HCT116 (cell line): ENCODE results near the gene MAML2. TPM values are rescaled to one million over a fixed set of nuclear protein-coding genes. Genes with fewer than 3 reads are reported as not detected.

Experiments
- ATAC-seq: fragments of 200-7000 bp; cut with Tn5 transposase; 2 replicates; pipeline ENCODE4 v1.9.1; 2020; ENCODE audit warnings: mild to moderate bottlenecking, moderate library complexity
- BruUV-seq: library from RNA; stranded (reverse); fragments of 400-500 nt; replicated peaks from 2 replicates; lab custom pipeline; 2021; lab: Mats Ljungman, UMichigan
- CTCF ChIA-PET: fragments of 300-600 bp; sonication (Branson Sonifier 250); formaldehyde crosslinking; loops from one replicate; lab custom pipeline; 2021; ENCODE audit warnings: antibody characterized with exemption; lab: Charles Lee
- POLR2A ChIA-PET: fragments of 300-600, 350-600 bp; sonication (Branson Sonifier 250); formaldehyde crosslinking; loops from one replicate; lab custom pipeline; 2021; ENCODE audit warnings: antibody characterized with exemption; lab: Charles Lee
- RAD21 ChIA-PET, 2 experiments: fragments of 300-600 bp; sonication (Branson Sonifier 250); formaldehyde crosslinking; loops; one replicate each; lab custom pipeline; 2023; ENCODE audit warnings: low total read pairs in 2 of 2; ENCODE audit not compliant: uncharacterized antibody in 2 of 2, unreplicated experiment in 2 of 2, low non-redundant PET in 1 of 2; lab: Charles Lee
- DNase-seq: peaks from one replicate; pipeline ENCODE4 v3.0.0-alpha.2; 2010; ENCODE audit warnings: low read depth, low spot score
- H2AFZ ChIP-seq: fragments of 200-600 bp; shearing (Covaris generic), sonication (generic); 2 replicates; pipeline ENCODE4 v1.6.1; 2017; ENCODE audit warnings: low read depth, mixed run types, mixed read lengths, antibody characterized with exemption, low read length; ENCODE audit not compliant: poor library complexity, severe bottlenecking
- H3K27ac ChIP-seq: 2 replicates; pipeline ENCODE4 v1.5.1; 2012; ENCODE audit warnings: low read depth, low read length
- H3K27me3 ChIP-seq: fragments of 200-600 bp; sonication (generic); 2 replicates; pipeline ENCODE4 v1.6.1; 2016; ENCODE audit warnings: mixed run types, low read length, mixed read lengths; ENCODE audit not compliant: insufficient read depth
- H3K36me3 ChIP-seq, 2 experiments: fragments of 200-500 bp in 1 of 2; fragments of 200-600 bp in 1 of 2; sonication (Bioruptor generic) in 1 of 2; sonication (generic) in 1 of 2; 2 replicates each; pipeline versions ENCODE4 v1.5.1 to v1.6.1; 2014 to 2016; ENCODE audit warnings: low read length in 2 of 2, inconsistent platforms in 1 of 2, mixed read lengths in 1 of 2, mixed run types in 1 of 2; ENCODE audit not compliant: insufficient read depth in 2 of 2, control insufficient read depth in 1 of 2
- H3K4me1 ChIP-seq, 2 experiments: fragments of 200-600 bp in 1 of 2; sonication (generic) in 1 of 2; 2 replicates each; pipeline versions ENCODE4 v1.5.1 to v1.6.1; 2012 to 2017; ENCODE audit warnings: low read length in 2 of 2, inconsistent platforms in 1 of 2, mild to moderate bottlenecking in 1 of 2, mixed read lengths in 1 of 2, mixed run types in 1 of 2, moderate library complexity in 1 of 2; ENCODE audit not compliant: insufficient read depth in 2 of 2, control insufficient read depth in 1 of 2
- H3K4me2 ChIP-seq: fragments of 200-600 bp; sonication (generic); 2 replicates; pipeline ENCODE4 v1.6.1; 2017; ENCODE audit warnings: mixed run types, low read length, mixed read lengths
- H3K4me3 ChIP-seq, 2 experiments: fragments of 200-600 bp in 1 of 2; sonication (generic) in 1 of 2; replicated peaks in 1 of 2; 2 replicates each; pipeline ENCODE4 v1.5.1; 2011 to 2016; ENCODE audit warnings: low read length in 2 of 2, control low read depth in 1 of 2, low read depth in 1 of 2, mild to moderate bottlenecking in 1 of 2, mixed read lengths in 1 of 2, mixed run types in 1 of 2
- H3K79me2 ChIP-seq: fragments of 200-600 bp; sonication (generic); 2 replicates; pipeline ENCODE4 v1.6.1; 2017; ENCODE audit warnings: mild to moderate bottlenecking, mixed run types, low read length, moderate library complexity, mixed read lengths; ENCODE audit not compliant: insufficient read depth
- H3K9ac ChIP-seq: fragments of 200-600 bp; sonication (generic); 2 replicates; pipeline ENCODE4 v1.6.1; 2016; ENCODE audit warnings: low read length, mixed read lengths
- H3K9me2 ChIP-seq: fragments of 200-600 bp; sonication (generic), shearing (Covaris generic); 2 replicates; pipeline ENCODE4 v1.6.1; 2017; ENCODE audit warnings: mixed run types, mild to moderate bottlenecking, moderate library complexity; ENCODE audit not compliant: insufficient read depth
- H3K9me3 ChIP-seq, 2 experiments: fragments of 200-500 bp in 1 of 2; fragments of 200-600 bp in 1 of 2; sonication (Bioruptor generic) in 1 of 2; sonication (generic) in 1 of 2; 2 replicates each; pipeline ENCODE4 v1.6.1; 2014 to 2017; ENCODE audit warnings: low read length in 2 of 2, mixed read lengths in 2 of 2, inconsistent platforms in 1 of 2, low read depth in 1 of 2, mild to moderate bottlenecking in 1 of 2, mixed run types in 1 of 2, moderate library complexity in 1 of 2; ENCODE audit not compliant: control insufficient read depth in 1 of 2, insufficient read depth in 1 of 2
- H4K20me1 ChIP-seq: fragments of 200-600 bp; sonication (generic), shearing (Covaris generic); 2 replicates; pipeline ENCODE4 v1.6.1; 2017; ENCODE audit warnings: mixed run types, mild to moderate bottlenecking, moderate library complexity; ENCODE audit not compliant: insufficient read depth
- CBX3 ChIP-seq: IDR thresholded peaks from 2 replicates; pipeline ENCODE4 v1.6.1; 2012; ENCODE audit warnings: low read depth
- EGR1 ChIP-seq: IDR thresholded peaks from 2 replicates; pipeline ENCODE4 v1.6.1; 2012; ENCODE audit warnings: low read depth
- FOSL1 ChIP-seq: IDR thresholded peaks from 2 replicates; pipeline ENCODE4 v1.6.1; 2012; ENCODE audit warnings: low read depth
- POLR2AphosphoS5 ChIP-seq: IDR thresholded peaks from 2 replicates; pipeline ENCODE4 v1.6.1; 2011; ENCODE audit warnings: mild to moderate bottlenecking, low read depth, low read length, moderate library complexity
- RAD21 ChIP-seq: IDR thresholded peaks from 2 replicates; pipeline ENCODE4 v1.6.1; 2012; ENCODE audit warnings: low read depth, mild to moderate bottlenecking
- SIN3A ChIP-seq: IDR thresholded peaks from 2 replicates; pipeline ENCODE4 v1.6.1; 2012; ENCODE audit warnings: low read depth
- SP1 ChIP-seq: IDR thresholded peaks from 2 replicates; pipeline ENCODE4 v1.6.1; 2012; ENCODE audit warnings: low read depth
- SRF ChIP-seq: IDR thresholded peaks from 2 replicates; pipeline ENCODE4 v1.6.1; 2012; ENCODE audit warnings: low read depth
- TCF7L2 ChIP-seq: IDR thresholded peaks from 2 replicates; pipeline ENCODE4 v1.7.0; 2011; ENCODE audit warnings: borderline replicate concordance, inconsistent platforms; ENCODE audit not compliant: insufficient read depth, insufficient read length; ENCODE audit errors: extremely low read depth
- YY1 ChIP-seq: IDR thresholded peaks from 2 replicates; pipeline ENCODE4 v1.6.1; 2011; ENCODE audit warnings: low read length, low read depth, moderate library complexity, mild to moderate bottlenecking; ENCODE audit not compliant: insufficient replicate concordance; ENCODE audit errors: extremely low read depth
- ZNF274 ChIP-seq: fragments of 200-500 bp; sonication (Bioruptor generic); IDR thresholded peaks from 2 replicates; pipeline ENCODE4 v1.6.1; 2014; ENCODE audit warnings: mild to moderate bottlenecking, low read depth, low read length, inconsistent platforms
- intact Hi-C: fragments of 100-400 bp; cut with micrococcal nuclease; formaldehyde crosslinking; loops from 2 replicates; pipeline ENCODE4 v1.10.0; 2022
- total RNA-seq: library from RNA; stranded (reverse); gene quantifications from one replicate; pipeline ENCODE4 v1.2.1, GENCODE V29; 2021; ENCODE audit not compliant: unreplicated experiment
- TF ChIP-seq, protein P1 (sequence below), 3 experiments: fragments of 200-600 bp in 1 of 3; sonication (generic) in 1 of 3; IDR thresholded peaks in 2 of 3; conservative IDR thresholded peaks in 1 of 3; 2 replicates each; pipeline ENCODE4 v1.5.1; 2012 to 2017; ENCODE audit warnings: low read depth in 2 of 3, low read length in 2 of 3, antibody characterized with exemption in 1 of 3, borderline replicate concordance in 1 of 3, control low read depth in 1 of 3, mild to moderate bottlenecking in 1 of 3, mixed read lengths in 1 of 3, mixed run types in 1 of 3, moderate library complexity in 1 of 3; ENCODE audit not compliant: insufficient read depth in 1 of 3
- TF ChIP-seq, protein P2 (sequence below): IDR thresholded peaks from 2 replicates; pipeline ENCODE4 v1.6.1; 2011; ENCODE audit warnings: mild to moderate bottlenecking, low read length, moderate library complexity; ENCODE audit not compliant: insufficient replicate concordance; ENCODE audit errors: extremely low read depth

MAML2 gene
- total RNA-seq, 1 experiment from 2014 or later, result 2.6 TPM

DNA sequence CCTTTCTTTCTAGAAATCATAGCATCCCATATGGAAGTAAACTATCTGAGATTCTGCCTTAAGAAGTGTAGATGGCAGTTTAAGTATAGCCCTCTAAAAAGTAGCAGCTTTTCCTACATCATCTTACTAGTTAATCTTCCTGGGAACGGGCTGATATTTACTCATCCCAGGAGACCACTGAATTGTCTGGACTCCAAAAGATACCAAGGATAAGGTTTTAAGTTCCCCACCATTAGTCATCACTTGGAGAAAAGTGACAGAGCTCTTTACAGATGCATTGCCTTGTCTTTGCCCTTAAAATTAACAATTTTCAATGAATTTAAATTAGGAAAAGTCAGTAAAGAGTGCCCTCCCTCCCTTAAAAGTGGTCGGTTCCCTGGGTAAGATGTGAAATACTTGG is 129.5 kb downstream of the MAML2 start:
- POLR2A ChIA-PET, result no interaction called here
- Histone ChIP-seq H3K9ac (no peak overlapping the region), H3K27ac (no peak overlapping the region), H3K4me1 (peaks cover 9 to 11% of the 10 kb centered on the region in 2 experiments), H3K4me2 (no peak overlapping the region), H3K9me3 (no peaks in the 10 kb centered on the region), H3K36me3 (no peaks in the 10 kb centered on the region), H3K9me2 (0 out of 2 replicates have a peak, but pooled peaks cover 5% of the 10 kb centered on the region), H2AFZ (no peak overlapping the region), H3K79me2 (no peaks in the 10 kb centered on the region), H3K27me3 (no peaks in the 10 kb centered on the region), H4K20me1 (no peaks in the 10 kb centered on the region), H3K4me3 (no peak overlapping the region)
- DNase-seq (no peak), ATAC-seq (no peak)
- BruUV-seq, result no TSS peak
- RAD21 ChIA-PET, result no interaction called here
- CTCF ChIA-PET, result no interaction called here
- intact Hi-C loops, result no loop called here
- TF ChIP-seq RAD21 (no peak), SP1 (no peak), SIN3A (no peak), ZNF274 (no peak), YY1 (no peak), POLR2AphosphoS5 (no peak), CBX3 (no peak)
- TF ChIP-seq, protein P1, sequence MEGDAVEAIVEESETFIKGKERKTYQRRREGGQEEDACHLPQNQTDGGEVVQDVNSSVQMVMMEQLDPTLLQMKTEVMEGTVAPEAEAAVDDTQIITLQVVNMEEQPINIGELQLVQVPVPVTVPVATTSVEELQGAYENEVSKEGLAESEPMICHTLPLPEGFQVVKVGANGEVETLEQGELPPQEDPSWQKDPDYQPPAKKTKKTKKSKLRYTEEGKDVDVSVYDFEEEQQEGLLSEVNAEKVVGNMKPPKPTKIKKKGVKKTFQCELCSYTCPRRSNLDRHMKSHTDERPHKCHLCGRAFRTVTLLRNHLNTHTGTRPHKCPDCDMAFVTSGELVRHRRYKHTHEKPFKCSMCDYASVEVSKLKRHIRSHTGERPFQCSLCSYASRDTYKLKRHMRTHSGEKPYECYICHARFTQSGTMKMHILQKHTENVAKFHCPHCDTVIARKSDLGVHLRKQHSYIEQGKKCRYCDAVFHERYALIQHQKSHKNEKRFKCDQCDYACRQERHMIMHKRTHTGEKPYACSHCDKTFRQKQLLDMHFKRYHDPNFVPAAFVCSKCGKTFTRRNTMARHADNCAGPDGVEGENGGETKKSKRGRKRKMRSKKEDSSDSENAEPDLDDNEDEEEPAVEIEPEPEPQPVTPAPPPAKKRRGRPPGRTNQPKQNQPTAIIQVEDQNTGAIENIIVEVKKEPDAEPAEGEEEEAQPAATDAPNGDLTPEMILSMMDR (IDR thresholded peaks at IDR 0.05 in 2 of 3, conservative IDR thresholded peaks at IDR 0.05 in 1 of 3; ENCODE audit: borderline replicate concordance in 1 of 3, insufficient read depth in 1 of 3, low read depth in 2 of 3, low read length in 2 of 3), result no peak

GRCh38 chr11:96211436-96211835 is 131.6 kb downstream of the MAML2 start:
- intact Hi-C loops, result no loop called here
- H3K4me1 ChIP-seq, result peaks cover 9 to 11% of the 10 kb centered on the region in 2 experiments
- TF ChIP-seq, protein P2, sequence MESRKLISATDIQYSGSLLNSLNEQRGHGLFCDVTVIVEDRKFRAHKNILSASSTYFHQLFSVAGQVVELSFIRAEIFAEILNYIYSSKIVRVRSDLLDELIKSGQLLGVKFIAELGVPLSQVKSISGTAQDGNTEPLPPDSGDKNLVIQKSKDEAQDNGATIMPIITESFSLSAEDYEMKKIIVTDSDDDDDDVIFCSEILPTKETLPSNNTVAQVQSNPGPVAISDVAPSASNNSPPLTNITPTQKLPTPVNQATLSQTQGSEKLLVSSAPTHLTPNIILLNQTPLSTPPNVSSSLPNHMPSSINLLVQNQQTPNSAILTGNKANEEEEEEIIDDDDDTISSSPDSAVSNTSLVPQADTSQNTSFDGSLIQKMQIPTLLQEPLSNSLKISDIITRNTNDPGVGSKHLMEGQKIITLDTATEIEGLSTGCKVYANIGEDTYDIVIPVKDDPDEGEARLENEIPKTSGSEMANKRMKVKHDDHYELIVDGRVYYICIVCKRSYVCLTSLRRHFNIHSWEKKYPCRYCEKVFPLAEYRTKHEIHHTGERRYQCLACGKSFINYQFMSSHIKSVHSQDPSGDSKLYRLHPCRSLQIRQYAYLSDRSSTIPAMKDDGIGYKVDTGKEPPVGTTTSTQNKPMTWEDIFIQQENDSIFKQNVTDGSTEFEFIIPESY, result no peak
- no peak for TF ChIP-seq SRF
- no peak for TF ChIP-seq SIN3A
- TF ChIP-seq, protein P1 (IDR thresholded peaks at IDR 0.05 in 2 of 3, conservative IDR thresholded peaks at IDR 0.05 in 1 of 3; ENCODE audit: borderline replicate concordance in 1 of 3, insufficient read depth in 1 of 3, low read depth in 2 of 3, low read length in 2 of 3), result no peak
- no peak for TF ChIP-seq FOSL1
- no peak for TF ChIP-seq TCF7L2
- TF ChIP-seq SP1, result no peak
- no peak for TF ChIP-seq EGR1
- no peak for TF ChIP-seq ZNF274

More at GRCh38 chr11:96211436-96211835, 131.6 kb downstream of the MAML2 start:
- H3K27me3 ChIP-seq, result no peaks in the 10 kb centered on the region
- H3K9ac ChIP-seq, result no peak overlapping the region
- BruUV-seq, result no TSS peak
- POLR2A ChIA-PET, result no interaction called here
- no peak overlapping the region for H2AFZ ChIP-seq
- no peaks in the 10 kb centered on the region for H3K9me3 ChIP-seq
- H3K4me2 ChIP-seq, result no peak overlapping the region
- no peak overlapping the region for H3K27ac ChIP-seq
- no peak overlapping the region for H3K4me3 ChIP-seq
- H3K79me2 ChIP-seq, result no peaks in the 10 kb centered on the region
- H4K20me1 ChIP-seq, result no peaks in the 10 kb centered on the region
- H3K36me3 ChIP-seq, result no peaks in the 10 kb centered on the region
- H3K9me2 ChIP-seq, result 0 out of 2 replicates have a peak, but pooled peaks cover 5% of the 10 kb centered on the region
- no peak for DNase-seq
- RAD21 ChIA-PET, result no interaction called here
- CTCF ChIA-PET, result no interaction called here
- ATAC-seq, result no peak
